ENCODE results near the gene AGT.
"Not testable (repeated sequence)": the region's sequence is repeated elsewhere in the genome, so short reads cannot be mapped to it uniquely, and the experiment has no call there.

- not testable (repeated sequence) for TF ChIP-seq CTCF (conservative IDR thresholded peaks at IDR 0.05; ENCODE audit: low read depth in 2 of 2); CREB1 (CRISPR knock-in tag; IDR thresholded peaks at IDR 0.05; ENCODE audit: low read depth); EZH2 (IDR thresholded peaks at IDR 0.05; ENCODE audit: low read depth, unreplicated experiment); POLR2AphosphoS5 (IDR thresholded peaks at IDR 0.05; ENCODE audit: low read depth); EZH2phosphoT487 (IDR thresholded peaks at IDR 0.05; ENCODE audit: unreplicated experiment)
Observed at GRCh38 chr1:230658103-230658502, 55.8 kb downstream of the AGT start.
